GM19438 (cell line): ENCODE data around the gene UAP1.
"Not testable (repeated sequence)": the region's sequence is repeated elsewhere in the genome, so short reads cannot be mapped to it uniquely, and the experiment has no call there.

Experiments used
- ATAC-seq: cut with Tn5 transposase; IDR thresholded peaks from one replicate; pipeline ENCODE4 v1.9.1; 2021; ENCODE audit warnings: low read depth; ENCODE audit not compliant: unreplicated experiment

The UAP1 gene

DNA sequence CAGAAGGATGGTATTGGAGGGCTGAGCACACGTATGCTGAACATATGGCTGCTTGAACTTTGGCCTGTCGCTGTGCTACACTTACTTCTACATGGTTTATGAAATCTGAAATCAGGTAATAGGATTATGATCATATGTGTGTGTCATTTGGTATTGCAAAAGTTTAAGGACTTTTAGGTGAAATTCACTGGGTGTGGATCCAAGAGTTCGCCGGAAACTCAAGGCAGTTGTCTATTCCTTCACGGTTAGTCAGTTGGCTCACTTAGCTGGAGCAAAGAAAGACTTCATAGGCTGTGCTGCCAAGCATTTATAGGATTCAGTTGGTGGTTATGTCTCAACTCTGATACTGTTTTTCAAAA is 927 bp downstream of the UAP1 start:
- no peak for ATAC-seq

DNA sequence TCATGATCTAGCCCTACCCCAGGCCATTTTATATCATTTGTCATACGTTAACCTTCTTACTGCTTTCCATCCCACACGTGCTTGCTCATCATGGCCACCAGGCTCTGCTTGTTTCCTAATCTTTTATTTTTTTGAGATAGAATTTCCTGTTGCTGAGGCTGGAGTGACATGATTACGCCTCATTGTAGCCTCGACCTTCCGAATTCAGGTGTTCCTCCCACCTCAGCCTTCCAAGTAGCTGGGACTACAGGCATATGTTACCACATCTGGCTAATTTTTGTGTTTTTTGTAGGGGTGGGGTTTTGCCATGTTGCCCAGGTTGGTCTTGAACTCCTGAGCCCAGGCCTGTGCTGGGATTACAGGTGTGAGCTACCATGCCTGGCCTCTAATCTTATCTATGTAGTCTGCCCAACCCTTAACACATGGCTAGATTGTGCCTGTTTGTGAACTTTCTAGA is 3.3 kb downstream of the UAP1 start:
- ATAC-seq = no peak

DNA sequence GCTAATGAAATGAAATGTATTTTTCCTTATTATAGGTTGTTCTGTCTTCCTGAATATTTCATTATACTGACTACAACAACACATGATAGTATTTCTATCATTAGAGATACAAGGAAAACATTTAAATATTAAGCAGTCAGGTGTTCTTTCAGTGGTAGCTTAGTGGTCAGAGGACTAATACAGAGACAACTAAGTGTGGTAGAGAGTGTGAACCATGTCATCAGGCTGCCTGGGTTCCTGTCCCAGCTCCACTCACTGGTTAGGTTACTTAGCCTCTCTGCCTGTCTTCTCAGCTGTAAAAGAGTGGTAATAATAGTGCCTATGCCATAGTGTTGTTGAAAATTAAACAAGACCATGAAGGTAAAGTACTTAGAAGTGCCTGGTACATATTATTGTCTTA is 3.9 kb downstream of the UAP1 start:
- no peak for ATAC-seq

DNA sequence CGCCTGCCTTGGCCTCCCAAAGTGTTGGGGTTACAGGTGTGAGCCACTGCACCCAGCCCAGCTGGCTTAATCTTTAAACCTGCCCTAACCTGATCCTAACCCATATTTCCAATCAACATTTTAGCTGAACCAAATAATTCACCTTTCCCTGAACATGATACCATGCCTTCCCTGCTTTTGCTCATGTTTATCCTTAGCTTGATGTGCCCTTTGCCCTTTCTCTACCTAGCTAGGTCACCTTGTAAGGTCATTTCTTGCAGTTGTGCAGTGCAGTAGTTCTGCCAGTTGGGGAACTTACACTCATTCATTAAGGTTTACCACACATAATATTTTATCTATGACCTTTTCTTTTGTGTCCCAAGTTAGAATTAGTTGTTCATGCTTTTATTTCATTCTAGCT is 5.3 kb downstream of the UAP1 start:
- no peak for ATAC-seq

DNA sequence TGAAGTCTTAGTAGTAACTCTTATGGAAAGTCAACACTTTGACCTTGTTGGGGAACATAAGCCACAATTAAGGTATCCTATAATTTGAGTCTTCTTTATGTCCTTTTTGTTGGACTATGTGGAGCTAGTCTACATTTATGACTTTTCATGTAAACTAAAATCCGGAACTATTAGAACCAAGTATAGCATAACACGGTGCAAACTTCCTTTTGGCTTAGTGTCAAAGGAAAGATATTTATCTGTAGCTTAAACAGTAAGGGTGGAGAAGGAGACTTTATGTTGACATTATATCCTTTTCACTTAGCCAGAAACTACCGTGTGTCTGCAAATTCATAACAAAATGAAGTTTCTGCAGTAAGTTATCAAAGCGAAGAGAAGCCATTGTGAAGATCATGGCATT is 7.3 kb downstream of the UAP1 start:
- no peak for ATAC-seq

DNA sequence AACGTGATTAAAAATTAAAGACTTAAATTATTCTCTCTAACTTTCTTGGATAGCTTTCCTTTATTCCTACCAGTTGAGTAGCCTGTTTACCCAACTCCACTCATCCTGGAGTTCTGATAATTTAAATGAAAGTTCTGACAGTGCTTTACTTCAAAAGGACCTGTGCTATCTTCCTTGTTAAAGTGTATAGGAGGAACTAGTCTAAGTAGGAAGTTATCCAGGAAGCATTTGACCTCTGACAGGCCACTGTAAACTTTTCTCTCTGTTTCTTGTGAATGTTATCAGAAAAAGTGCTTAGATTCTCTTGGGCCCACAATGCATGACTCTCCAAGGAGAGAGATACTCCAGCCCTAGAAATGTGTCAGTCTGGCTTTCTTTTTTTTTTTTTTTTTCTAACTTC is 9.2 kb downstream of the UAP1 start:
- no peak for ATAC-seq

DNA sequence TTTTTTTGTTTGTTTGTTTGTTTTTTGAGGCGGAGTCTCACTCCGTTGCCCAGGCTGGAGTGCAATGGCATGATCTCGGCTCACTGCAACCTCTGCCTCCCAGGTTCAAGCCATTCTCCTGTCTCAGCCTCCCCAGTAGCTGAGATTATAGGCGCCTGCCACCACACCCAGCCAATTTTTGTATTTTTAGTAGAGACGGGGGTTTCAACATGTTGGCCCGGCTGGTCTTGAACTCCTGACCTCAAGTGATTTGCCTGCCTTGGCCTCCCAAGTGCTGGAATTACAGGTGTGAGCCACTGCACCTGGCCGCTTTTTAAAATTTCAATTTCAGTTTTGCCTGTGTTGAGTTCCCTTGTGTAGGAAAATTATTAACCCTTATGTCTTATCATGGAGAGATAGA is 9.6 kb downstream of the UAP1 start:
- not testable (repeated sequence) for ATAC-seq

DNA sequence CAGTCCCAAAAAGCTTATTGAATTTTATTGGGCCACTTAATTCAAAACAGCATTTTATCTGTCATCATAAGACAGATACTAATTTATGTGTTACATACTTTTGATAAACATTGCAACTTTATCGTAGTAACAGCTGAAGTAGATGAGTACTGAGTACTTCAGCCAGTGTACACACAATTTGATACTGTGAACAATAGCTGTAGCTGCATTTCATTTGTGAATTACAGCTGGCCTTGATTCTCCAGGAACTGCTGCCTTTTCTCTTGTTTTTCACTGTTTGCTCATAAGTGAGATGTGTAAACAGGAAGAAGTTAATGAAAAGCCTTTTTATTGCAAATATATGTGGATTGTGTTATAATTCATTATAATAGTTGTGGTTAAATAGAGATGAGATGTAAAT is 10.2 kb downstream of the UAP1 start:
- ATAC-seq = no peak

DNA sequence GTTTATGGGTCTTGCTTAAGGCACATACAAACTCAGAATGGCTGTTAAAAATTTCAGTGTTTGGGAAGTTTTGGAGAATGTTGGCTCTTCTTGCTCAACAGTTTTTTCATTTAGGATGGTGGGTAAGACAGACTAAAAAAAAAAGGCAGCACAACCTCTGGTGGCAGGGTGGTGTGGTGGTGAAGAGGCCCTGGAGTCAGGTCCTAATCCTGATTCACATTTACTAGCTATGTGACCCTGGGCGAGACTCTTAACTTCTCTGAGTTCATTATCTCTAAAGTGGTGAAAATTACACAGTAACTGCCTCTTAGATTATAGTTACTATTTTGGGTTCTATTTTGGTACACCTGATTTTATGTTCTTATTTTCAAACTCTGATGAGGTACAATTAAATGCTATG is 11.6 kb downstream of the UAP1 start:
- no peak for ATAC-seq

DNA sequence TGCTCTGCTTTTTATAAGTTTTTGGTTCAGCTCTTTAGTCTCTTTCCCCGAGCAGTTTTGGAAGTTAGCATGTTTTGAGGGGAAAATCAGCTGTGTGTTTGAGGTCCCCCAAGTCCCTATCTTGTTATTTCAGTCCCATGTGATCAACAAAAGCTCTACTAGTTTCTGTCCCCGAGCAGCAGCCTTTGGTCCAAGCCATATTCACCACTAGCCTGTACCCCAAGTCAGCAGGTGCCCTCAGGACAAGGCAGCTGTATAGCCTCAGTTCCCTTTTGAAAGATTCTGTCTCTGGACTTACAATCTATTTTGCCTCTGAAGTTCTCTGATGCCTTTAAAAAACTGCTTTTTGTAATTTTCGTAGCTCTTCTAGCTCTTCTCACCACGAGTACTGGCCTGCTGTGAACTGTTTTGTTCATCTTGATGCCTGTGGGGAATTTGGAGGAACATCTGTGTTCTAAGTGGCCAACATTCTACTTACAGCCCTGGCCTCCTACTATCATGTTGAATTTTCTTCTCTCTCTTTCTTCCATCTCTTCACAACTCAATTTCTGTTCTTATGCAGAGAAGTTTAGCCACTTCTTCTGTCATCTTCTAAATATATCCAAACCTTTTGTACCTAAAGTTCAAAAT is 16.7 kb downstream of the UAP1 start:
- ATAC-seq = no peak

DNA sequence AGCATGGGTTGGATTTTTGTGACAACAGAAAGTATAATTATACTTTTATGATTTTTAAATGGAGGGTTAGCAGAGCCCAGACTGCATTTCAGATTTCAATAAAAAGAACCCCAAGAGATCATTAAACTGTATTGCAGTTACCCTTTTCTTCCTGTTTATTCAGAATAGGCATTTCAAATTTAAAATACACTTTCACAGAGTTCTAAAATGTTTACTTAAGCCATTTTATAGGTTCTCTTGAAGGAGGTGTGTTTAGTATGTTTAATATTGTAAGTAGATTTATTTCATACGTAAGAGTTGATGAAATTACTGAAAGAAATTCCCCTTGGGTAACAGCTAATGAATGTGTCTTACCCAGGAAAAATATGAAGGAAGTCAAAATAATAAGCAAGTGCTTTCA is 17.4 kb downstream of the UAP1 start:
- ATAC-seq = no peak

DNA sequence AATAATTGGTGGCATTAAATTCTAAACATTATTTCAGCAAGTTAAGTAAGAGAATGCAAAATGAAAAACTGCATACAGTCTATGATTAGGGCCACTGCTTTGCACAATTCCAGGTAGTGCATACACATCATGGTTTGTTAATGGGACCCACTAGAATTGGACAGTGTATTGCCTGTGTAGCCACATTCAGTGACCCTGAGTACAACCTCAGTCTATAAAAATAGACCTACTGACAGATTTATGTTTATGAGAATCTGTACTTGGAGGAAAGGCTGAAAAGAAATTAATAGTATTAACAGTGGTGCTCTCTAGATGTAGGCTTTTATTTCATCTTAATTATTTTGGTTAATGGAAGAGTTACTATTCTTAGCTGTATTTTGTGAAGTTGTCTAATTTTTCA is 18.8 kb downstream of the UAP1 start:
- no peak for ATAC-seq

DNA sequence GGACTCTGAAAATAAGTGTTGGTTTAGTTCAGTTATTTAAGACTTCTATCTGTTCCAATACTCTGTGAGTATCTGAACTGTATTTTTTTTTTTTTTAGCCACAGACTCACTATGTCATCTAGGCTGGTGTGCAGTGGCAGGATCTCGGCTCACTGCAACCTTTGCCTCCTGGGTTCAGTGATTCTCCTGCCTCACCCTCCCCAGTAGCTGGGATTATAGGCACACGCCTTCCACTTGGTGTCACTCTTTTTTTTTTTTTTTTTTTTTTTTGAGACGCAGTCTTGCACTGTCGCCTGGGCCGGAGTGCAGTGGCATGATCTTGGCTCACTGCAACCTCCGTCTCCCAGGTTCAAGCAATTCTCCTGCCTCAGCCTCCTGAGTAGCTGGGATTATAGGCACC is 21.4 kb downstream of the UAP1 start:
- ATAC-seq = not testable (repeated sequence)

DNA sequence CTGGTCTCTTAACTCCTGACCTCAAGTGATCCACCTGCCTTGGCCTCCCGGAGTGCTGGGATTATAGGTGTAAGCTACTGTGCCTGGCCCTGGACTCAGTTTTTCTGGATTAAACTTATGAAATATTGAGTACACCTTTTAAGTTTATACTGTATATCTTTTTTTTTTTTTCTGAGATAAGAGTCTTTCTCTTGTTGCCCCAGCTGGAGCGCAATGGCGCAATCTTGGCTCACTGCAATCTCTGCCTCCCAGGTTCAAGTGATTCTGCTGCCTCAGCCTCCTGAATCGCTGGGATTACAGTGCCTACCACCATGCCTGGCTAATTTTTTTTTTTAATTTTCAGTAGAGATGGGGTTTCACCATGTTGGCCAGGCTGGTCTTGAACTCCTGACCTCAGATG is 23.6 kb downstream of the UAP1 start:
- not testable (repeated sequence) for ATAC-seq

DNA sequence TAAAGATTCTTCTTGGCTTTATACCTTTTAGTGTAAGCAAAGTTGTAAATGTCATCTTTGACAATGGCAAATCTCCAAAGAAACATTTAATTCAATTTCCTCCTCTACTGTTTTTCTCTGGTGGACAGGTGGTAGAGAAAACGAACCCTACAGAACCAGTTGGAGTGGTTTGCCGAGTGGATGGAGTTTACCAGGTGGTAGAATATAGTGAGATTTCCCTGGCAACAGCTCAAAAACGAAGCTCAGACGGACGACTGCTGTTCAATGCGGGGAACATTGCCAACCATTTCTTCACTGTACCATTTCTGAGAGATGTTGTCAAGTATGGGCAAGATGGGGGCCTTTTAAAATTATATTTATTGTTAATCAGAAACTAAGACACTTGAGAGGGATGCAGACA is 25.8 kb downstream of the UAP1 start:
- ATAC-seq = no peak

DNA sequence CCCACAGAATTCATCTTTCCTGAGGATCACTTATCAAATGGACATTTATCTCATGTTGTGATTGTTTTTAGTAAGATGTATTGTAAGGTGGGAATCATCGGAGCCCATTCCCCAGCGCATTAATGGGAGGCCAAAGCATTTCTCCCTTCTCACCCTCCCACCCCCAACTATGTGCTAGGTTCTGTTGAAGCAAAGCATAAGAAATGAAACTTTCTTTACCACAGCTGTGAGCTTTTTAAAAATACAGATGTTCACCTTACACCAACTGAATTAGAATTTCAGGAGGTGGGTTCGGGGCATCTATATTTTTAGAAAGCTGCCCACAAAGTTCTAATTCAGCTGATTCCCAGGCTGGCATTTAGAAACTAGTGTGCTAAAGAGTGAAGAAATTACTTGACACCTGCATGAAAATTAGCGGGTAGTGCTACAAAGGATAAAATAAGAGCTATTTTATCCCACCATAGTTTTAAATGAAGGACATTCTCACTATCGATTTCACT is 26.3 kb downstream of the UAP1 start:
- ATAC-seq = no peak

DNA sequence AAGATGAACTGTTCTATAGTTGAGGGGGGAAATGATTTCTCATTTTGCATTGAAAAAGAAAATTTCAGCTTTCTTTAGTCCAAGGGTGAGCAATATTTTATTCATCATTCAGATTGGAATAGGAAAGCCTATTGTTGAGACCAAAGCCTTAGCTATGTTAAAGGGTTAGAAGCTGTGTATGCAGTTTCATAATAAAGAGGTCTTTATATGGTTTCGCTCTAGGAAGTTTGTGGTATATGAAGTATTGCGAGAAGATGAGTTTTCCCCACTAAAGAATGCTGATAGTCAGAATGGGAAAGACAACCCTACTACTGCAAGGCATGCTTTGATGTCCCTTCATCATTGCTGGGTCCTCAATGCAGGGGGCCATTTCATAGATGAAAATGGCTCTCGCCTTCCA is 28.6 kb downstream of the UAP1 start:
- ATAC-seq = no peak

DNA sequence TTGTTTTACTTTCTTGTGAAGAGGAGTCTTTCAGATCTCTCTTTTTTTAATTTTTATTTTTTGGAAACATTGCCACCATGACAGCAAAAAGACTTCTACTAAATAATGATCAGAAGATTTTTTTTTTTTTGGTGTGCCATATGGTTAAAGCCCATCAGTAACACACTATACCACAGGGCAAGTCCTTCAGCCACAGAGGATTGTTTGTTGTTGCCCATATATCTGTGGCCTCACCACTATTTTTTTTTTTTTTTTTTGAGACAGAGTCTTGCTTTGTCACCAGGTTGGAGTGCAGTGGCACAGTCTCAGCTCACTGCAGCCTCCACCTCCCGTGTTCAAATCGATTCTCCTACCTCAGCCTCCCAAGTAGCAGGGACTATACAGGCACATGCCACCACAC is 29.2 kb downstream of the UAP1 start:
- no peak for ATAC-seq

DNA sequence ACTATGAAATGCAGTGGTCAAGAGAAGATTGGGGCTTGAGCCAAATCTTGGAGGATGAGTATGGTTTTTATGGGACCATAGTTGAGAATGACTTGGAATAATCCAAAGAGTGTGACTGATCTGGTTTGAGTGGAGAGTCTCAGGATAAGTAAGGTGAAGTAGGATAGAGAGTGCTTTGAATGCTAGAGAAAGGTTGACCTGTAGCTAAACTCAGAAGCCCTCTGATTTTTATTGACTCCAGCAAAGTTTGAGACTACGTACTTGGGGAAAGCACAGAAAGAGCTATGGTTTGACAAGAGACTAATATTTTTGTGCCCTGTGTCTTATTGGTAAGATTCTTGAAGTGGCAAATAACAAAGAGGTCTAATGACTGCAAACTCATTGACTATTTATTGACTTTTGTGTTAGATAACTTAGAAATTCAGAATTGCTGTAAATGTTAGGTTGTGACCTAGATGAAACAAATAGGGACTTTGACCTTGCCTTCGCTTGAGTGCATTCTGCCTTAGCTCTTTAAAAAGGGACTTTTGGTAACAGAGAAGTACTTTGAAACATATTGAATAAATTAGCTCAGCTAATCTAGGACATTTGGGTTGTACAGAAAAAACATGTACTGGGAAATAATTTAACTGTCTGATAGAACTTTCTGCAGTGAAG is 35.1 kb downstream of the UAP1 start:
- no peak for ATAC-seq

DNA sequence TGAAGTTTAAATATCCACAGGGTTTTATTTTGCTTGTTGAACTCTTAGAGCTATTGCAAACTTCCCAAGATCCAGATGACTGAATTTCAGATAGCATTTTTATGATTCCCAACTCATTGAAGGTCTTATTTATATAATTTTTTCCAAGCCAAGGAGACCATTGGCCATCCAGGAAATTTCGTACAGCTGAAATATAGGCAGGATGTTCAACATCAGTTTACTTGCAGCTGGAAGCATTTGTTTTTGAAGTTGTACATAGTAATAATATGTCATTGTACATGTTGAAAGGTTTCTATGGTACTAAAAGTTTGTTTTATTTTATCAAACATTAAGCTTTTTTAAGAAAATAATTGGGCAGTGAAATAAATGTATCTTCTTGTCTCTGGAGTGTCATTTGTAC is 37.9 kb downstream of the UAP1 start:
- ATAC-seq = no peak

DNA sequence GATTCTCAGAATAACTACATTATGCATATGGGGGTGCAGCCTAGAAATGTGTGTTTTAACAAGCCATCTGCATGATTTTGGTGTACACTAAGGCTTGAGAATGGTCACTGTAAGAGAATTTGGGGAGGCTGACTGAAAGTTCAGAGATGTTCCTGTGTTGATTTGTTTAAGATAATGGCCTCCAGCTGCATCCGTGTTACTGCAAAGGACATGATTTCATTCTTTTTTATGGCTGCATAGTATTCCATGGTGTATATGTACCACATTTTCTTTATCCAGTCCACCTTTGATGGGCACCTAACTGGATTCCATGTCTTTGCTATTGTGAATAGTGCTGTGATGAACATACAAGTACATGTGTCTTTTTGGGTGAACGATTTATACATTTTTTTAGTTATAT is 41.6 kb downstream of the UAP1 start:
- not testable (repeated sequence) for ATAC-seq

DNA sequence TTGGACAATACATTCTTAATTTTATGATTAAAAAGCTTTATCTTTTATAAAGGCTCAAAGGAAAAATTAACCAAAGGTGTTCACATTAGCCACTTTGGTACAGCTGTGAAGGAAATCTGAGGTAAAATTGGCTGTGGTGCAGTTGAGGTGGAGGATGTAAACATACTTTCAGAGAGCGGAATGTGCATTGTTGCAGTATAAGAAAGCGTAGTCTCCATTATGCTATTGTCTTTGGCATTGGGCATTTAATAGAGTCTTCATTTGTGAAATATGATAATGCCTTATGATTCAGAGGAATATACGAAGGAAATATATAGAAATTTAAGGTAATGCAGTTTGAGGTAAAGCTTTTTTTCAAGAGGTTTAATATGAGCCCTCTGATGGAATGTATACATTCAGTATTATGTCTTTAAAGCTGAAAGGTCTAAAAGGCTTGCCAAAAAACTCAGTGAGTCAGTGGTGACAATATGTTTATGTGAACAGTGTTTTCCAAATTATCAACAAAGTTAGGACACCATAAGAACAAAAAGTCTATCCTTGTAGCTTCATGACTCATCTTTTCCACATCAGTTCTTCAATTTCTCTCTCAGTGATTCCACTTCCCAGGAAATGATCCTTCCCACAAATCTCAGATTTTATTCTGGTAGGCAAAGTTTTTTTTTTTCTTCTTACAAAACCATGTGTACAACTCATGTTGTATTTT is 43.9 kb downstream of the UAP1 start:
- no peak for ATAC-seq
